ENCODE data around the gene SMPX.

SMPX gene

GRCh38 chrX:21738950-21739287 is 19.0 kb downstream of the SMPX start:
- Mint-ChIP-seq H3K9me3 (no peaks in the 10 kb centered on the region), H3K27ac (no peak overlapping the region), H3K27me3 (peaks cover 8 to 22% of the 10 kb centered on the region in 2 donors), H3K4me3 (no peak overlapping the region), H3K4me1 (ENCODE audit: low read depth in 2 of 2) (no peaks in the 10 kb centered on the region), H3K36me3 (ENCODE audit: insufficient read depth) (no peaks in the 10 kb centered on the region)
- no peak for ATAC-seq (replicated peaks)
- DNase-seq: no peak

GRCh38 chrX:21738210-21738949 is 19.5 kb downstream of the SMPX start:
- Mint-ChIP-seq H3K27ac (no peak overlapping the region), H3K27me3 (peaks cover 8 to 22% of the 10 kb centered on the region in 2 donors), H3K9me3 (no peaks in the 10 kb centered on the region), H3K4me3 (no peak overlapping the region), H3K4me1 (ENCODE audit: low read depth in 2 of 2) (no peaks in the 10 kb centered on the region), H3K36me3 (ENCODE audit: insufficient read depth) (no peaks in the 10 kb centered on the region)
- ATAC-seq (replicated peaks): no peak
- no peak for DNase-seq

- H3K27ac Mint-ChIP-seq: no peak overlapping the region
- H3K27me3 Mint-ChIP-seq: peaks cover 8 to 22% of the 10 kb centered on the region in 2 donors
- ATAC-seq (replicated peaks): no peak
- H3K4me1 Mint-ChIP-seq (ENCODE audit: low read depth in 2 of 2): no peaks in the 10 kb centered on the region
- H3K4me3 Mint-ChIP-seq: no peak overlapping the region
- H3K36me3 Mint-ChIP-seq (ENCODE audit: insufficient read depth): no peaks in the 10 kb centered on the region
- DNase-seq: no peak
- no peaks in the 10 kb centered on the region for H3K9me3 Mint-ChIP-seq
Observed at GRCh38 chrX:21735768-21736127, 22.2 kb downstream of the SMPX start.

- Mint-ChIP-seq H3K27me3 (peaks cover 8 to 22% of the 10 kb centered on the region in 2 donors), H3K27ac (no peak overlapping the region), H3K36me3 (ENCODE audit: insufficient read depth) (no peaks in the 10 kb centered on the region), H3K4me1 (ENCODE audit: low read depth in 2 of 2) (no peaks in the 10 kb centered on the region), H3K4me3 (no peak overlapping the region), H3K9me3 (no peaks in the 10 kb centered on the region)
- no peak for DNase-seq
- ATAC-seq (replicated peaks): no peak
Observed at GRCh38 chrX:21735038-21735767, 22.7 kb downstream of the SMPX start.

- no peaks in the 10 kb centered on the region for H3K9me3 Mint-ChIP-seq
- no peaks in the 10 kb centered on the region for H3K4me1 Mint-ChIP-seq (ENCODE audit: low read depth in 2 of 2)
- no peak for ATAC-seq (replicated peaks)
Observed at GRCh38 chrX:21734175-21734574, 23.7 kb downstream of the SMPX start.

GRCh38 chrX:21733705-21734104 is 24.2 kb downstream of the SMPX start:
- no peaks in the 10 kb centered on the region for H3K4me1 Mint-ChIP-seq (ENCODE audit: low read depth in 2 of 2)
- H3K27ac Mint-ChIP-seq: no peak overlapping the region
- ATAC-seq (replicated peaks): no peak
- H3K27me3 Mint-ChIP-seq: peaks cover 8 to 22% of the 10 kb centered on the region in 2 donors
- no peak for DNase-seq
- H3K36me3 Mint-ChIP-seq (ENCODE audit: insufficient read depth): no peaks in the 10 kb centered on the region
- no peak overlapping the region for H3K4me3 Mint-ChIP-seq
- H3K9me3 Mint-ChIP-seq: no peaks in the 10 kb centered on the region

More at GRCh38 chrX:21734175-21734574, 23.7 kb downstream of the SMPX start:
- H3K36me3 Mint-ChIP-seq (ENCODE audit: insufficient read depth): no peaks in the 10 kb centered on the region
- H3K4me3 Mint-ChIP-seq: no peak overlapping the region
- H3K27me3 Mint-ChIP-seq: peaks cover 8 to 22% of the 10 kb centered on the region in 2 donors
- DNase-seq: no peak
- H3K27ac Mint-ChIP-seq: no peak overlapping the region

GRCh38 chrX:21730026-21730425 is 27.9 kb downstream of the SMPX start:
- no peaks in the 10 kb centered on the region for H3K9me3 Mint-ChIP-seq
- ATAC-seq (replicated peaks) (no peak), DNase-seq (no peak)
- no peak overlapping the region for H3K27ac Mint-ChIP-seq
- no peaks in the 10 kb centered on the region for H3K4me1 Mint-ChIP-seq (ENCODE audit: low read depth in 2 of 2)
- H3K27me3 Mint-ChIP-seq: peaks cover 8 to 12% of the 10 kb centered on the region in 2 donors
- no peaks in the 10 kb centered on the region for H3K36me3 Mint-ChIP-seq (ENCODE audit: insufficient read depth)
- H3K4me3 Mint-ChIP-seq: no peak overlapping the region

- DNase-seq (no peak), ATAC-seq (replicated peaks) (no peak)
- H3K36me3 Mint-ChIP-seq (ENCODE audit: insufficient read depth): no peaks in the 10 kb centered on the region
- H3K9me3 Mint-ChIP-seq: no peaks in the 10 kb centered on the region
- H3K4me1 Mint-ChIP-seq (ENCODE audit: low read depth in 2 of 2): no peaks in the 10 kb centered on the region
- H3K27ac Mint-ChIP-seq: no peak overlapping the region
- H3K4me3 Mint-ChIP-seq: no peak overlapping the region
- peaks cover 6 to 8% of the 10 kb centered on the region in 2 donors for H3K27me3 Mint-ChIP-seq
Observed at GRCh38 chrX:21728276-21728968, 29.5 kb downstream of the SMPX start.

- H3K27me3 Mint-ChIP-seq: peaks cover 0 to 8% of the 10 kb centered on the region in 2 donors
- no peaks in the 10 kb centered on the region for H3K4me1 Mint-ChIP-seq (ENCODE audit: low read depth in 2 of 2)
- H3K9me3 Mint-ChIP-seq: no peaks in the 10 kb centered on the region
- ATAC-seq (replicated peaks) (no peak), DNase-seq (no peak)
- H3K27ac Mint-ChIP-seq: no peak overlapping the region
- H3K36me3 Mint-ChIP-seq (ENCODE audit: insufficient read depth): no peaks in the 10 kb centered on the region
- no peak overlapping the region for H3K4me3 Mint-ChIP-seq
Observed at GRCh38 chrX:21725916-21726315, 32.0 kb downstream of the SMPX start.

GRCh38 chrX:21725496-21725895 is 32.4 kb downstream of the SMPX start:
- no peak overlapping the region for H3K27ac Mint-ChIP-seq
- ATAC-seq (replicated peaks) (no peak), DNase-seq (no peak)
- H3K36me3 Mint-ChIP-seq (ENCODE audit: insufficient read depth): no peaks in the 10 kb centered on the region
- H3K4me3 Mint-ChIP-seq: no peak overlapping the region
- no peaks in the 10 kb centered on the region for H3K9me3 Mint-ChIP-seq
- H3K4me1 Mint-ChIP-seq (ENCODE audit: low read depth in 2 of 2): no peaks in the 10 kb centered on the region
- peaks cover 0 to 8% of the 10 kb centered on the region in 2 donors for H3K27me3 Mint-ChIP-seq

- ATAC-seq (replicated peaks) (no peak), DNase-seq (no peak)
- Mint-ChIP-seq H3K27ac (no peak overlapping the region), H3K36me3 (ENCODE audit: insufficient read depth) (no peaks in the 10 kb centered on the region), H3K27me3 (peaks cover 0 to 8% of the 10 kb centered on the region in 2 donors), H3K4me1 (ENCODE audit: low read depth in 2 of 2) (no peaks in the 10 kb centered on the region), H3K9me3 (no peaks in the 10 kb centered on the region), H3K4me3 (no peak overlapping the region)
Observed at GRCh38 chrX:21723814-21724213, 34.1 kb downstream of the SMPX start.

- H3K36me3 Mint-ChIP-seq (ENCODE audit: insufficient read depth): no peaks in the 10 kb centered on the region
- H3K9me3 Mint-ChIP-seq: no peaks in the 10 kb centered on the region
- H3K4me3 Mint-ChIP-seq: no peak overlapping the region
- DNase-seq (no peak), ATAC-seq (replicated peaks) (no peak)
- H3K27me3 Mint-ChIP-seq: peaks cover 0 to 3% of the 10 kb centered on the region in 2 donors
- no peak overlapping the region for H3K27ac Mint-ChIP-seq
- no peaks in the 10 kb centered on the region for H3K4me1 Mint-ChIP-seq (ENCODE audit: low read depth in 2 of 2)
Observed at GRCh38 chrX:21723084-21723483, 34.8 kb downstream of the SMPX start.

- no peak for DNase-seq
- H3K27me3 Mint-ChIP-seq: no peaks in the 10 kb centered on the region
- H3K36me3 Mint-ChIP-seq (ENCODE audit: insufficient read depth): no peaks in the 10 kb centered on the region
- no peak for ATAC-seq (replicated peaks)
- H3K4me1 Mint-ChIP-seq (ENCODE audit: low read depth in 2 of 2): no peaks in the 10 kb centered on the region
- no peak overlapping the region for H3K27ac Mint-ChIP-seq
- H3K4me3 Mint-ChIP-seq: no peak overlapping the region
- H3K9me3 Mint-ChIP-seq: no peaks in the 10 kb centered on the region
Observed at GRCh38 chrX:21721195-21721594, 36.7 kb downstream of the SMPX start.

GRCh38 chrX:21718575-21718974 is 39.3 kb downstream of the SMPX start:
- Mint-ChIP-seq H3K4me3 (no peak overlapping the region), H3K9me3 (no peaks in the 10 kb centered on the region), H3K36me3 (ENCODE audit: insufficient read depth) (no peaks in the 10 kb centered on the region), H3K27me3 (no peaks in the 10 kb centered on the region), H3K4me1 (ENCODE audit: low read depth in 2 of 2) (no peaks in the 10 kb centered on the region), H3K27ac (no peak overlapping the region)
- DNase-seq (no peak), ATAC-seq (replicated peaks) (no peak)

Measured in effector memory CD8-positive, alpha-beta T cell (primary cell).